HEK293 (cell line): ENCODE data around the gene GGA1.

Experiments
- GLIS1 ChIP-seq: fragments of 450-650 bp; formaldehyde crosslinking; IDR thresholded peaks from 2 replicates; pipeline ENCODE4 v1.5.1; 2016; ENCODE audit warnings: missing biosample characterization, missing genetic modification characterization
- SETDB1 ChIP-seq: IDR thresholded peaks from one replicate; pipeline ENCODE4 v1.6.1; 2017; ENCODE audit warnings: mild to moderate bottlenecking, low read length, moderate library complexity, mixed read lengths; ENCODE audit not compliant: insufficient read length
- ZBTB20 ChIP-seq: fragments of 450-650 bp; formaldehyde crosslinking; IDR thresholded peaks from 2 replicates; pipeline ENCODE4 v1.5.1; 2016; ENCODE audit warnings: missing biosample characterization, missing genetic modification characterization

DNA sequence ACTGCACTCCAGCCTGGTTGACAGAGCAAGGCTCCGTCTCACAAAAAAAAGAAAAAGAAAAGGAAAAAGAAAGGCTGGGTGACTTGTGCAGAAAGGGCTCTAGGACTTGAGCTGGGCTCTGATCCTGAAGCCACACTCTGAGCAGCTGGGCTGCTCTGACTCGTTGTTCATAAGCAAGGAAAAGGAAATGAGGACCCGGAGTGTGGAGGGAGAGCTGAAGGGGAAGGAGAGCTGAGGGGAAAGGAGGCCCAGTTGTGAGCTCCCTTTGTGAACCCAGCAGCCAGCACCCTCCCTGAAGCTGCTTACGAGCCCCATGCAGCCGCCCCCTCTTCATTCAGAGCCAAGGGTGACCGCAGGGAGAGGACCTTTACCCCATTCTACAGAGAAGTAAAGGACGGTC lies 18.5 kb downstream of the GGA1 start:
- TF ChIP-seq ZBTB20 (tag by site-specific recombination) = no peak
- TF ChIP-seq GLIS1 (tag by site-specific recombination) = no peak
- TF ChIP-seq SETDB1 = no peak
